Skeletal muscle cell (primary cell): ENCODE measurements around the gene S100A13.
"Not testable (repeated sequence)": the region's sequence is repeated elsewhere in the genome, so short reads cannot be mapped to it uniquely, and the experiment has no call there.

ENCODE experiments used
- DNase-seq: peaks from one replicate; pipeline ENCODE4 v3.0.0-alpha.2; 2010; ENCODE audit warnings: low read depth
- H3K4me3 ChIP-seq: 2 replicates; pipeline ENCODE4 v1.5.1; 2011; ENCODE audit warnings: low read depth, mild to moderate bottlenecking, control low read depth, low read length, moderate library complexity

Gene S100A13

GRCh38 chr1:153610334-153610733 lies 17.0 kb downstream of the S100A13 start:
- peak overlapping the region; percentile 71 for H3K4me3 ChIP-seq
- DNase-seq: no peak

- no peak for DNase-seq
- H3K4me3 ChIP-seq: no peak overlapping the region
Measured at GRCh38 chr1:153609585-153609907, 17.8 kb downstream of the S100A13 start.

GRCh38 chr1:153608742-153609584 lies 18.3 kb downstream of the S100A13 start:
- DNase-seq: peak; percentile 61
- peak overlapping the region; percentile 38 for H3K4me3 ChIP-seq

GRCh38 chr1:153608089-153608682 lies 19.1 kb downstream of the S100A13 start:
- no peak for DNase-seq
- peak overlapping the region; percentile 38 for H3K4me3 ChIP-seq

GRCh38 chr1:153607381-153607780 lies 19.9 kb downstream of the S100A13 start:
- no peak for DNase-seq
- H3K4me3 ChIP-seq: no peak overlapping the region

- DNase-seq: no peak
- H3K4me3 ChIP-seq: no peak overlapping the region
Measured at GRCh38 chr1:153606194-153606593, 21.1 kb downstream of the S100A13 start.

- H3K4me3 ChIP-seq: no peak overlapping the region
- DNase-seq: no peak
Measured at GRCh38 chr1:153602749-153603148, 24.6 kb downstream of the S100A13 start.

GRCh38 chr1:153599847-153600246 lies 27.5 kb downstream of the S100A13 start:
- no peak overlapping the region for H3K4me3 ChIP-seq
- DNase-seq: no peak

GRCh38 chr1:153598309-153599172 lies 28.8 kb downstream of the S100A13 start:
- peak; percentile 56 for DNase-seq
- H3K4me3 ChIP-seq: no peak overlapping the region

- no peak overlapping the region for H3K4me3 ChIP-seq
- DNase-seq: no peak
Measured at GRCh38 chr1:153597206-153597605, 30.1 kb downstream of the S100A13 start.

GRCh38 chr1:153592748-153593147 lies 34.6 kb downstream of the S100A13 start:
- no peak for DNase-seq
- H3K4me3 ChIP-seq: no peak overlapping the region

GRCh38 chr1:153588482-153588881 lies 38.8 kb downstream of the S100A13 start:
- no peak for DNase-seq
- H3K4me3 ChIP-seq: no peak overlapping the region

GRCh38 chr1:153588033-153588432 lies 39.3 kb downstream of the S100A13 start:
- not testable (repeated sequence) for DNase-seq, H3K4me3 ChIP-seq

GRCh38 chr1:153587314-153587713 lies 40.0 kb downstream of the S100A13 start:
- H3K4me3 ChIP-seq: no peak overlapping the region
- no peak for DNase-seq

GRCh38 chr1:153586347-153586746 lies 41.0 kb downstream of the S100A13 start:
- no peak overlapping the region for H3K4me3 ChIP-seq
- no peak for DNase-seq

GRCh38 chr1:153585006-153585405 lies 42.3 kb downstream of the S100A13 start:
- no peak for DNase-seq
- H3K4me3 ChIP-seq: no peak overlapping the region

GRCh38 chr1:153583976-153584375 lies 43.3 kb downstream of the S100A13 start:
- DNase-seq: no peak

GRCh38 chr1:153583514-153583913 lies 43.8 kb downstream of the S100A13 start:
- not testable (repeated sequence) for DNase-seq, H3K4me3 ChIP-seq

More at GRCh38 chr1:153583976-153584375, 43.3 kb downstream of the S100A13 start:
- H3K4me3 ChIP-seq: no peak overlapping the region

GRCh38 chr1:153582836-153583235 lies 44.5 kb downstream of the S100A13 start:
- not testable (repeated sequence) for DNase-seq

GRCh38 chr1:153578936-153579335 lies 48.4 kb downstream of the S100A13 start:
- no peak for DNase-seq
- no peak overlapping the region for H3K4me3 ChIP-seq

More at GRCh38 chr1:153582836-153583235, 44.5 kb downstream of the S100A13 start:
- H3K4me3 ChIP-seq: not testable (repeated sequence)
